ENCODE results near the gene CARM1. TPM values are rescaled to one million over a fixed set of nuclear protein-coding genes. Genes with fewer than 3 reads are reported as not detected.

CARM1 gene
- total and polyA plus RNA-seq, 2 donors (not counting 1 experiment from before 2014, with no cell fraction given): 33.0 to 34.3 TPM

DNA sequence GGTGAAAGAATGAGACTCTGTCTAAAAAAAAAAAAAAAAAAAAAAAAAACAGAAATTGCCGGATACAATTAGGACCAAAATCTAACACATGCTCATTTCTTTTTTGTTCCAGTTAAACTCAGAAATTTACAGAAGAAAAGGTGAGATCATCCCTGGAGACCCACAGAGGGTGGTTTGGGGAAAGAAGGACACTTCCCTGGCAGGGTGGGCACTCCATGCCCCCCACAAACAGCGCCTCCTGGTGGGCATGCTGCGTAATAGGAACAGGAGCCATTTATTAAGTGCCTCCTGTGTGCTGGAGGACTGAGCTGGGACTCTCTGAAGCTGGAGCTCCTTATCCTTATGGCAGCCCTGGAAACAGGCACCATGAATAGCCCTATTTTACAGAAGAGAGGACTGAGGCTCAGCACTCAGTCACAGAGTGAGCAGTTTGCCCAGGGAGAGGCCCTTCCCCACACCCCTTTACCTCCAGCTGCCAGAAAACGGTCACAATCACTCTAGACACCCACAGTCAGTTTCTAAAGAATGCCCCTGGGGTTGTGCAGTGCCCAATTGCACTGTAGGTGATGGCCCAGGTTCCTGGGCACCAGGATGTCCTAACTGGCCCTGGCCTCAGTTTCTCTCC lies 13.0 kb upstream of the CARM1 start:
- DNase-seq (peak; percentile 47), ATAC-seq (ENCODE audit: low read depth) (no peak)
- no peak for TF ChIP-seq EZH2 (IDR thresholded peaks at IDR 0.05; ENCODE audit: borderline replicate concordance, insufficient read depth, low read depth, low read length, poor library complexity, severe bottlenecking)
- TF ChIP-seq, protein P1, sequence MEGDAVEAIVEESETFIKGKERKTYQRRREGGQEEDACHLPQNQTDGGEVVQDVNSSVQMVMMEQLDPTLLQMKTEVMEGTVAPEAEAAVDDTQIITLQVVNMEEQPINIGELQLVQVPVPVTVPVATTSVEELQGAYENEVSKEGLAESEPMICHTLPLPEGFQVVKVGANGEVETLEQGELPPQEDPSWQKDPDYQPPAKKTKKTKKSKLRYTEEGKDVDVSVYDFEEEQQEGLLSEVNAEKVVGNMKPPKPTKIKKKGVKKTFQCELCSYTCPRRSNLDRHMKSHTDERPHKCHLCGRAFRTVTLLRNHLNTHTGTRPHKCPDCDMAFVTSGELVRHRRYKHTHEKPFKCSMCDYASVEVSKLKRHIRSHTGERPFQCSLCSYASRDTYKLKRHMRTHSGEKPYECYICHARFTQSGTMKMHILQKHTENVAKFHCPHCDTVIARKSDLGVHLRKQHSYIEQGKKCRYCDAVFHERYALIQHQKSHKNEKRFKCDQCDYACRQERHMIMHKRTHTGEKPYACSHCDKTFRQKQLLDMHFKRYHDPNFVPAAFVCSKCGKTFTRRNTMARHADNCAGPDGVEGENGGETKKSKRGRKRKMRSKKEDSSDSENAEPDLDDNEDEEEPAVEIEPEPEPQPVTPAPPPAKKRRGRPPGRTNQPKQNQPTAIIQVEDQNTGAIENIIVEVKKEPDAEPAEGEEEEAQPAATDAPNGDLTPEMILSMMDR (IDR thresholded peaks at IDR 0.05): peak; percentile 54
- Histone ChIP-seq H3K9ac (ENCODE audit: low read length) (no peak overlapping the region), H3K4me2 (replicated peaks; ENCODE audit: low read depth, low read length, poor library complexity, severe bottlenecking) (no peak overlapping the region), H3K27ac (ENCODE audit: low read length in 2 of 2) (no peak overlapping the region), H3K79me2 (ENCODE audit: control insufficient read depth, insufficient read depth, low read length) (no peaks in the 10 kb centered on the region), H4K20me1 (ENCODE audit: control insufficient read depth, insufficient read depth, low read length, poor library complexity, severe bottlenecking) (no peaks in the 10 kb centered on the region), H2AFZ (ENCODE audit: insufficient read depth, low read depth, low read length, poor library complexity, severe bottlenecking) (no peak overlapping the region), H3K9me3 (ENCODE audit: control extremely low read depth in 1 of 3, control insufficient read depth in 2 of 3, insufficient read depth in 1 of 3, low read length in 2 of 3) (no peaks in the 10 kb centered on the region), H3K27me3 (replicated peaks in 1 of 4; ENCODE audit: control extremely low read depth in 1 of 4, control insufficient read depth in 3 of 4, insufficient read depth in 4 of 4, low read length in 3 of 4) (peaks cover 0 to 2% (median 0%) of the 10 kb centered on the region in 4 experiments), H3K4me3 (ENCODE audit: control extremely low read depth in 1 of 5, extremely low read depth in 1 of 5, insufficient read depth in 1 of 5, low read depth in 2 of 5, low read length in 4 of 5) (no peak overlapping the region), H3K36me3 (replicated peaks in 1 of 2; ENCODE audit: control extremely low read depth in 1 of 2, control insufficient read depth in 1 of 2, extremely low read depth in 1 of 2, insufficient read depth in 2 of 2, low read length in 1 of 2) (no peaks in the 10 kb centered on the region), H3K4me1 (ENCODE audit: control insufficient read depth in 2 of 2, insufficient read depth in 2 of 2, low read length in 2 of 2) (no peaks in the 10 kb centered on the region)
- POLR2A ChIA-PET: interaction anchor here (0.7 kb wide), 1 partner anchor 78 kb away, joined by 7 read pairs; no protein-coding TSS in a partner anchor
- no peaks in the 10 kb centered on the region for H3K27me3 Mint-ChIP-seq
- CTCF ChIA-PET: interaction anchor here (0.6 to 2.0 kb wide), 10 partner anchors 9 to 301 kb away, joined by 3 to 13 read pairs (median 3); partner anchors contain the start of genes DNM2 and TMED1
- H3K4me1 Mint-ChIP-seq: peaks cover 5% of the 10 kb centered on the region
- H3K4me3 Mint-ChIP-seq: no peak overlapping the region
- H3K27ac Mint-ChIP-seq: peak overlapping the region; percentile 46
- no peaks in the 10 kb centered on the region for H3K9me3 Mint-ChIP-seq (ENCODE audit: insufficient read depth)
- intact Hi-C loops (cut with micrococcal nuclease): no loop called here
- 100% methylated on average over 1 of the region's 4 CpGs for WGBS (ENCODE audit: insufficient coverage)

DNA sequence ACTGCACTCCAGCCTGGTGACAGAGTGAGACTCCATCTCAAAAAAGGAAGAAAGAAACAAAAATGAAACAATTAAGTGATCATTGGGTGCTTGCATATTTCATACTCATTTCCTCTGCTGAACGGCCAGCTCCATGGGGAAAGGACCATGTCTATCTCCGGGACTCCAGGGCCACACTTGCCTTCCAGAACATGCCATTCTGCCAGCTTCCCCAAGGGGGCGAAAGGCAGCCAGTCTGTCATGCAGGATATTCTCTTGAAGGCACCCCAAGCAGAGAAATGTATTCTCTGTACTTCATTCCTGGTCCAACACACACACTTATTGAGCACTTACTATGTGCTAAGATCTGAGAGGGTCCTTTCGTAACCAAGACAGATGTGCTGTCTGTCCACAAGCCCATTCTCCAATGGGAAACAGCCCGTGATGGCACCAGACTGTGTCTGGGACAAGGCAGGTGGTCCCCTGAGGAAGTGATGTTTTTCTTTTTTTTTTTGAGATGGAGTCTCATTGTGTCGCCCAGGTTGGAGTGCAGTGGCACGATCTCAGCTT lies 10.2 kb upstream of the CARM1 start:
- CTCF ChIA-PET: interaction anchor here (0.6 to 1.6 kb wide), 4 partner anchors 8 to 144 kb away, joined by 3 to 6 read pairs (median 4); partner anchors contain the start of gene DNM2
- no peaks in the 10 kb centered on the region for H4K20me1 ChIP-seq (ENCODE audit: control insufficient read depth, insufficient read depth, low read length, poor library complexity, severe bottlenecking)
- peaks cover 15% of the 10 kb centered on the region for H3K4me1 Mint-ChIP-seq
- intact Hi-C loops (cut with micrococcal nuclease): no loop called here
- H3K9ac ChIP-seq (ENCODE audit: low read length): no peak overlapping the region
- TF ChIP-seq, protein P1 (IDR thresholded peaks at IDR 0.05): peak; percentile 29
- no peak for TF ChIP-seq EZH2 (IDR thresholded peaks at IDR 0.05; ENCODE audit: borderline replicate concordance, insufficient read depth, low read depth, low read length, poor library complexity, severe bottlenecking)
- no peak overlapping the region for H3K4me3 ChIP-seq (ENCODE audit: control extremely low read depth in 1 of 5, extremely low read depth in 1 of 5, insufficient read depth in 1 of 5, low read depth in 2 of 5, low read length in 4 of 5)
- no peak overlapping the region for H3K27ac Mint-ChIP-seq
- H3K27me3 ChIP-seq (replicated peaks in 1 of 4; ENCODE audit: control extremely low read depth in 1 of 4, control insufficient read depth in 3 of 4, insufficient read depth in 4 of 4, low read length in 3 of 4): peaks cover 0 to 2% (median 0%) of the 10 kb centered on the region in 4 experiments
- H3K9me3 ChIP-seq (ENCODE audit: control extremely low read depth in 1 of 3, control insufficient read depth in 2 of 3, insufficient read depth in 1 of 3, low read length in 2 of 3): no peaks in the 10 kb centered on the region
- ATAC-seq (ENCODE audit: low read depth): no peak
- no peak overlapping the region for H3K27ac ChIP-seq (ENCODE audit: low read length in 2 of 2)
- no peak overlapping the region for H3K4me2 ChIP-seq (replicated peaks; ENCODE audit: low read depth, low read length, poor library complexity, severe bottlenecking)
- peaks cover 3 to 8% of the 10 kb centered on the region in 2 donors for H3K4me1 ChIP-seq (ENCODE audit: control insufficient read depth in 2 of 2, insufficient read depth in 2 of 2, low read length in 2 of 2)
- H3K4me3 Mint-ChIP-seq: no peak overlapping the region
- no peak overlapping the region for H2AFZ ChIP-seq (ENCODE audit: insufficient read depth, low read depth, low read length, poor library complexity, severe bottlenecking)
- WGBS (ENCODE audit: insufficient coverage): 80% methylated on average over 4 of the region's 7 CpGs
- H3K27me3 Mint-ChIP-seq: no peaks in the 10 kb centered on the region
- POLR2A ChIA-PET: no interaction called here
- no peaks in the 10 kb centered on the region for H3K9me3 Mint-ChIP-seq (ENCODE audit: insufficient read depth)
- DNase-seq: no peak
- H3K36me3 ChIP-seq (replicated peaks in 1 of 2; ENCODE audit: control extremely low read depth in 1 of 2, control insufficient read depth in 1 of 2, extremely low read depth in 1 of 2, insufficient read depth in 2 of 2, low read length in 1 of 2): no peaks in the 10 kb centered on the region
- H3K79me2 ChIP-seq (ENCODE audit: control insufficient read depth, insufficient read depth, low read length): no peaks in the 10 kb centered on the region
